Epithelial cell of esophagus (primary cell): ENCODE results near the gene AKR1A1.

Experiments used
- DNase-seq: peaks from one replicate; pipeline ENCODE4 v3.0.0; 2010; ENCODE audit warnings: low read depth
- H3K4me3 ChIP-seq: 2 replicates; pipeline ENCODE4 v1.5.1; 2011; ENCODE audit warnings: mild to moderate bottlenecking, low read length, control low read depth
- CTCF ChIP-seq: IDR thresholded peaks from 2 replicates; pipeline ENCODE4 v1.5.1; 2011; ENCODE audit warnings: low read depth, mild to moderate bottlenecking, low read length, control low read depth, inconsistent platforms; ENCODE audit not compliant: insufficient read depth; ENCODE audit errors: missing control alignments

The AKR1A1 gene

GRCh38 chr1:45583264-45583665, 32.6 kb downstream of the AKR1A1 start:
- peak overlapping the region; percentile 98 for H3K4me3 ChIP-seq
- DNase-seq = peak; percentile 98
- TF ChIP-seq CTCF = no peak

DNA sequence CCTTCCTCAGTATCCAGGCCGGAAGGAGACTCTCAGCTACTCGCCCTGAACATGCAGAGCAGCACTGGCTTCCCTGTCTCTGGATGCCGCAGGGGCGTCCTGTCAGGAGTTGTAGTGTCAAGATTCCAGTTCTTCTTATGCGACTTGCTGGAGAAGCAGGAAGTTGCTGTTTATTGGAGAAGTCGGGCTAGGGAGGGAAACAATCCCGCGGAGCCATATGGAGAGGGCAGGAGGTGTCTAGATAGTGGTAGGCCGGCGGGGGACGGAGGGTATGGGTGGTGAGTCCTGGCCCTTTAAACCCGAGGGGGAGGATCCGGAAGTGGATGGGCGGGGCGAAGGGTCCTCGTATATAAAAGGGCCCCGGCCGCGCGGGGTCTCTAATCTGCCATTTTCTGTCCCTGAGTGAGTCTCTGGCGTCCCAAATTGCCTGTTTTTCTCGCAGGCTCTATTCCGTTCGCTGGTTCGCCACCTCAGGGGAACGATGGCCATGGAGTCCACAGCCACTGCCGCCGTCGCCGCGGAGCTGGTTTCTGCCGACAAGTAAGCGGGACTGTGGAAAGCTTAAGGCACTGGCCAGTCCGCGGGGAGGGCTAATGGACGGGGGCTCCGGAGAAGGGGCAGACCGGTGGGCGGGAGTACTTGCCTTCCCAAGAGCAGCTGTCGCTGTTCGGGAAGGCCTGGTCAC, 33.2 kb downstream of the AKR1A1 start, which contains the start of gene NASP:
Gene NASP (plus strand): TSS at position 376 of the 685 bp plus-strand sequence. CDS start 106 bp downstream, at position 482.
- peak within 1 kb of the TSS; percentile 98 for H3K4me3 ChIP-seq
- TF ChIP-seq CTCF = no peak
- peak; percentile 82 for DNase-seq

DNA sequence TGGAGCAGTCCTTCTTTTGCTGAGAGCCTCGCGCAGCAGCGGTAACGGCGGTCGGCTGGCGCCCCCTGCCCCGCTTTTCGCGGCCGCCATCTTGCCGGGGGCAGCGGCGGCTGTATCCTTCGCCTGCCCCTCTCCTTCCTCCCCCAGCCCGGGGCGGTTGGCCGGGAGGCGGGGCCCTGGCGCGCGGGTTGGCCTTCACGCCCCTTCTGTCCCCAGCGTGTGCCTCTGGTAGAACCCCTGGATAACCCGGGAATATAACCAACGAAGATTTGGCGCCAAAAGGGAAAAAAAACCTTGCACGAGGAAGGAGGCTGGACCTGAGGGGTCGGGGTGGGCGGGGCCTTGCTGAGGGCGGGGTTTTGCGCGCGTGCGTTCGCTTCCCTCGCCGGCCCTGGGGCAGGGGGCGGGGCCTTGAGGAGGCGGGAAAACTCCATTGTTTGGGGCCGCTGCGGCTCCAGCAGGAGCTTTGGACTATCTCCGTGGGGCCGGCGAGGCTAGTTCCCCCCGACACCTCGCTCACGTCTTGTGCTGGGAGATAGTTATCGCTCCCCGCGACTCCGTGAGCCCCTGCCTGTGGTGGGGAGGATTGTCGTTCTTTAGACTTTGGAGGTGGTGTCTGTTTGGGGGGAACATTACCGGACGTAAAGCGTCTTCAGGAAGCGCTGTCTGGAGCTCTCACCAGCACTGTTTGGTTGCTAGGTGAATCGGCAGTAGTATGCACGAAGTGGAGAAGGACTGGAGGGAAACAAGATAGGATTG, 33.9 kb downstream of the AKR1A1 start:
- DNase-seq = peak; percentile 92
- TF ChIP-seq CTCF = no peak
- H3K4me3 ChIP-seq = peak overlapping the region; percentile 98

DNA sequence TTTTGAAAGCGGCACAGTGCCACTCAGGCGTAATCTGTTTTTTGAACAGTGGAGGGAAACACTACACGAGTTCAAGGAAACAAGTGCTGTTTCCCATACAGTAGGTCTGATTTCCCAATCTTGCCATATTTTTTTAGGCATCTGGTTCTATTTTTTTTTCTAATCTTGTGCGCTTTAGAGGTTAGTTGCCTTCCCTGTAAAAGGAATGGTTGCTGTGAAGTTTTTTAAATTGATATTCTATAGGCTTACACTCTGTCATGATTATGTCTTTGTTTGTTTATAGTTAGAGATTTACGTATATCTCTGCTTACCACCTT, 34.4 kb downstream of the AKR1A1 start:
- peak; percentile 14 for TF ChIP-seq CTCF
- peak overlapping the region; percentile 98 for H3K4me3 ChIP-seq
- no peak for DNase-seq

DNA sequence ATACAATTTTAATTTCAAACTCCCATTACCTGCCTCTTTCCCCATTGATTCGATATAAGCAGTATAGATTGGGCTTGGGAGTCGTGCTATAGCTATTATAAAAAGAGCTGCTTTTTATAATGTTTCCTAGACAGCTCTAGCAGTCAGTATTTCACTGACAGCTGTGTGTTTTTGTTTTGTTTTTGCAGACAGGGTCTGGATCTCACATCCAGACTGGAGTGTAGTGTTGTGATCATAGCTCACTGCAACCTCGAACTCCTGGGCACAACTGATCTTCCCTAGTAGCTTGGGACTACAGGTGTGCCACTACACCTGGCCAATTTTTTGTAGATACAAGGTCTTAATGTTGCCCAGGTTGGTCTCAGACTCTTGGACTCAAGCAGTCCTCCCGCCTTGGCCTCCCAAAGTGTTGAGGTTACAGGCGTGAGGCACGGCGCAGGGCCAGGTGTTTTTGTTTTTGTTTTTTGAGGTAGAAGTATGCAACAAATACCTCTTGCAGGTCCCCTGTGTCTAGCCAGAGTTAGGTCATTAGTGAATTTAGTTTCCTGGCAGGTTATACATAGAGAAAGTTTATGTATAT, 35.0 kb downstream of the AKR1A1 start:
- DNase-seq = no peak
- H3K4me3 ChIP-seq = peak overlapping the region; percentile 98
- TF ChIP-seq CTCF = no peak

- no peak for DNase-seq
- TF ChIP-seq CTCF = no peak
- H3K4me3 ChIP-seq = no peak overlapping the region
Observed at GRCh38 chr1:45586769-45587168, 36.1 kb downstream of the AKR1A1 start.

- no peak for TF ChIP-seq CTCF
- DNase-seq = peak; percentile 36
- H3K4me3 ChIP-seq = no peak overlapping the region
Observed at GRCh38 chr1:45589861-45590260, 39.2 kb downstream of the AKR1A1 start.
